ENCODE results near the gene EMC6.

Gene EMC6

DNA sequence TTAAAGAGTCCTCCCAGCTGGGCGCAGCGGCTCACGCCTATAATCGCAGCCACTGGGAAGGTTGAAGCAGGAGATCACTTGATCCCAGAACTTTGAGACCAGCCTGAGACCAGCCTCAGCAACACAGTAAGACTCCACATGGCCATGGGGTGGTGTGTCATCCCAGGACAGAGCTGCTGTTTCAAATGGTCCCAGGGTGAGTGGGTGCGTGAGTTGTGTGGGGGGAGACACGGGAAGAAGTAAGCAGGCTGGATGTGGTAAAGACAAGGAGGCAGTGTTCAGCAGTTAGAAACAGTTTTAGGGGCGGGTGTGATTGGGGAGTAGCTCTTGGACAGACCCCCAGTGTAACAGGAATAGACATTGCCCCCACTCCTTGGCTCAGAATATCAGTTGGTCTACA, 36.3 kb upstream of the EMC6 start:
- no peak for DNase-seq (ENCODE audit: low read depth)
- TF ChIP-seq CTCF (conservative IDR thresholded peaks at IDR 0.05; ENCODE audit: low read length): no peak

GRCh38 chr17:3635474-3636153, 33.0 kb upstream of the EMC6 start:
- H3K4me3 ChIP-seq (ENCODE audit: low read length): peak overlapping the region; percentile 76
- no peak for DNase-seq (ENCODE audit: low read depth)
- no peak for TF ChIP-seq CTCF (conservative IDR thresholded peaks at IDR 0.05; ENCODE audit: low read length)

More for the DNA sequence above, 36.3 kb upstream of the EMC6 start:
- no peak overlapping the region for H3K4me3 ChIP-seq (ENCODE audit: low read length)

GRCh38 chr17:3636154-3636907, 32.3 kb upstream of the EMC6 start, which contains the start of the genes CTNS and SHPK:
CTNS (plus strand) TSS chr17:3636760; CDS start chr17:3640207, 3,447 bp downstream.
SHPK (minus strand) TSS chr17:3636250; CDS start chr17:3636219, 31 bp downstream.
- TF ChIP-seq CTCF (conservative IDR thresholded peaks at IDR 0.05; ENCODE audit: low read length): no peak
- H3K4me3 ChIP-seq (ENCODE audit: low read length): peak within 1 kb of the TSS; percentile 86
- peak; percentile 96 for DNase-seq (ENCODE audit: low read depth)

- H3K4me3 ChIP-seq (ENCODE audit: low read length): peak overlapping the region; percentile 86
- no peak for TF ChIP-seq CTCF (conservative IDR thresholded peaks at IDR 0.05; ENCODE audit: low read length)
- DNase-seq (ENCODE audit: low read depth): no peak
These were observed 31.7 kb upstream of the EMC6 start for GRCh38 chr17:3636908-3637373.

GRCh38 chr17:3639981-3640596, 28.5 kb upstream of the EMC6 start:
- no peak for TF ChIP-seq CTCF (conservative IDR thresholded peaks at IDR 0.05; ENCODE audit: low read length)
- H3K4me3 ChIP-seq (ENCODE audit: low read length): no peak overlapping the region
- peak; percentile 38 for DNase-seq (ENCODE audit: low read depth)

DNA sequence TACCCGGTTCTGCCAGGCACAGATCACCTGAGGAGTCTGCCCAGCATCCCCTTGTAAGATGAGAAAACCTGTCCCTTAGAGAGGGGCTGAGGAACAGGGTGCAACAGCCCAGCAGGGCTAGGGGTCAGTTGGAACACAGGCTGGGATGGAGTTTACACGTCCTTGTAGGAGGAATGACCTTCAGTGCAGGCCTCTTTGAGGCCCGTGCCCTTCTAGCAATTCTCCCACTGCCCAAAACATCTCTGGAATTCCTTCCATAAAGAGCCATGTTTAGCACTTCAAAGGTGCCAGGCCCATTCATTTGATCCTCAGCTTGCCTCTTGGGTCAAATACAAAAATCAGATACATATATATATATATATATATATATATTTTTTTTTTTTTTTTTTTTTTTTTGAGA, 27.6 kb upstream of the EMC6 start:
- DNase-seq (ENCODE audit: low read depth): no peak
- H3K4me3 ChIP-seq (ENCODE audit: low read length): no peak overlapping the region
- TF ChIP-seq CTCF (conservative IDR thresholded peaks at IDR 0.05; ENCODE audit: low read length): no peak
